H1 (cell line): ENCODE data around the gene IRF9. TPM values are rescaled to one million over a fixed set of nuclear protein-coding genes. Genes with fewer than 3 reads are reported as not detected.

ENCODE experiments used
- CTCF ChIA-PET: fragments of 300-600 bp; sonication (Branson Sonifier 250); formaldehyde crosslinking; loops from one replicate; lab custom pipeline; 2021; ENCODE audit not compliant: partially characterized antibody; lab: Charles Lee
- POLR2A ChIA-PET: fragments of 300-600 bp; sonication (Branson Sonifier 250); formaldehyde crosslinking; loops from one replicate; lab custom pipeline; 2021; ENCODE audit warnings: inconsistent platforms; ENCODE audit not compliant: partially characterized antibody; lab: Charles Lee
- DNase-seq, 2 experiments: peaks; one replicate each; pipeline versions ENCODE4 v3.0.0 to v3.0.0-alpha.2; 2010 to 2022; ENCODE audit warnings: low spot score in 2 of 2, low read depth in 1 of 2, mixed read lengths in 1 of 2
- FAIRE-seq: peaks from 2 replicates; lab custom pipeline; 2011; peaks lifted over from hg19 to GRCh38; lab: Jason Lieb, UNC
- H2AFZ ChIP-seq: 2 replicates; pipeline ENCODE4 v1.8.1; 2012; ENCODE audit warnings: low read length, inconsistent platforms
- H2AK5ac ChIP-seq: 2 replicates; pipeline ENCODE4 v1.6.1; 2013; ENCODE audit warnings: low read depth, low read length
- H2BK120ac ChIP-seq: replicated peaks from 2 replicates; pipeline ENCODE3; 2013; ENCODE audit warnings: low read depth, low read length, inconsistent platforms
- H2BK12ac ChIP-seq: 2 replicates; pipeline ENCODE4 v1.6.1; 2013; ENCODE audit warnings: low read depth, low read length
- H2BK15ac ChIP-seq: 2 replicates; pipeline ENCODE4 v1.6.1; 2013; ENCODE audit warnings: low read length
- H2BK20ac ChIP-seq: 2 replicates; pipeline ENCODE4 v1.6.1; 2013; ENCODE audit warnings: low read length
- H2BK5ac ChIP-seq: 2 replicates; pipeline ENCODE4 v1.6.1; 2013; ENCODE audit warnings: low read depth, low read length
- H3K14ac ChIP-seq: 2 replicates; pipeline ENCODE4 v1.6.1; 2013; ENCODE audit warnings: inconsistent platforms; ENCODE audit not compliant: insufficient read length
- H3K18ac ChIP-seq: 2 replicates; pipeline ENCODE4 v1.6.1; 2013; ENCODE audit warnings: low read length; ENCODE audit errors: extremely low read depth
- H3K23ac ChIP-seq: 2 replicates; pipeline ENCODE4 v1.6.1; 2013; ENCODE audit warnings: inconsistent platforms; ENCODE audit not compliant: insufficient read length
- H3K23me2 ChIP-seq: 2 replicates; pipeline ENCODE4 v1.6.1; 2013; ENCODE audit warnings: low read depth, low read length
- H3K27ac ChIP-seq: 2 replicates; pipeline ENCODE4 v1.6.1; 2011; ENCODE audit warnings: low read depth, low read length, inconsistent platforms
- H3K27me3 ChIP-seq, 4 experiments: replicated peaks in 1 of 4; 1 replicate in 1 of 4; 2 replicates in 3 of 4; pipeline versions ENCODE4 v1.6.1 to v1.8.1; 2011 to 2013; ENCODE audit warnings: low read length in 3 of 4, mild to moderate bottlenecking in 3 of 4, inconsistent platforms in 2 of 4, mixed read lengths in 2 of 4, moderate library complexity in 1 of 4; ENCODE audit not compliant: control insufficient read depth in 3 of 4, insufficient read depth in 3 of 4; ENCODE audit errors: extremely low read depth in 1 of 4
- H3K36me3 ChIP-seq, 4 experiments: 2 replicates each; pipeline versions ENCODE4 v1.6.1 to v1.8.1; 2011 to 2013; ENCODE audit warnings: mild to moderate bottlenecking in 4 of 4, low read length in 3 of 4, moderate library complexity in 2 of 4, control low read depth in 1 of 4, inconsistent platforms in 1 of 4; ENCODE audit not compliant: insufficient read depth in 4 of 4, control insufficient read depth in 2 of 4
- H3K4ac ChIP-seq: replicated peaks from 2 replicates; pipeline ENCODE3; 2013; ENCODE audit warnings: low read length, low read depth, mixed read lengths, inconsistent platforms; ENCODE audit not compliant: insufficient read length
- H3K4me1 ChIP-seq, 4 experiments: replicated peaks in 1 of 4; 1 replicate in 1 of 4; 2 replicates in 3 of 4; pipeline versions ENCODE4 v1.6.1 to v1.8.1; 2011 to 2013; ENCODE audit warnings: low read length in 3 of 4, inconsistent platforms in 2 of 4, mixed read lengths in 1 of 4; ENCODE audit not compliant: insufficient read depth in 4 of 4, control insufficient read depth in 3 of 4
- H3K4me2 ChIP-seq, 2 experiments: 2 replicates each; pipeline versions ENCODE4 v1.6.1 to v1.8.1; 2011 to 2013; ENCODE audit warnings: low read depth in 2 of 2, low read length in 2 of 2, control low read depth in 1 of 2, inconsistent platforms in 1 of 2, mild to moderate bottlenecking in 1 of 2; ENCODE audit not compliant: insufficient read depth in 1 of 2
- H3K4me3 ChIP-seq, 4 experiments: fragments of 200-600, 300-600 bp in 1 of 4; sonication (generic), shearing (Covaris generic), sonication (Bioruptor Twin) in 1 of 4; 2 replicates each; pipeline versions ENCODE4 v1.5.1 to v1.8.1; 2011 to 2016; ENCODE audit warnings: low read length in 4 of 4, low read depth in 3 of 4, control low read depth in 2 of 4, inconsistent platforms in 2 of 4, mild to moderate bottlenecking in 2 of 4, mixed read lengths in 1 of 4, moderate library complexity in 1 of 4; ENCODE audit not compliant: insufficient read depth in 2 of 4; ENCODE audit errors: extremely low read depth in 1 of 4
- H3K56ac ChIP-seq: replicated peaks from 2 replicates; pipeline ENCODE3; 2013; ENCODE audit warnings: low read depth, mild to moderate bottlenecking, mixed read lengths, low read length, inconsistent platforms; ENCODE audit not compliant: insufficient read length
- H3K79me1 ChIP-seq: 2 replicates; pipeline ENCODE4 v1.6.1; 2013; ENCODE audit warnings: low read depth, low read length, control low read depth
- H3K79me2 ChIP-seq, 2 experiments: 2 replicates each; pipeline versions ENCODE4 v1.6.1 to v1.8.1; 2012 to 2013; ENCODE audit warnings: low read length in 2 of 2, mild to moderate bottlenecking in 2 of 2, inconsistent platforms in 1 of 2; ENCODE audit not compliant: insufficient read depth in 2 of 2, control insufficient read depth in 1 of 2
- H3K9ac ChIP-seq, 4 experiments: replicated peaks in 1 of 4; 1 replicate in 1 of 4; 2 replicates in 3 of 4; pipeline versions ENCODE4 v1.6.1 to v1.8.1; 2011 to 2013; ENCODE audit warnings: low read depth in 3 of 4, low read length in 3 of 4, control low read depth in 2 of 4, mild to moderate bottlenecking in 2 of 4, moderate library complexity in 2 of 4, inconsistent platforms in 1 of 4; ENCODE audit errors: extremely low read depth in 1 of 4
- H3K9me3 ChIP-seq, 2 experiments: 2 replicates each; pipeline versions ENCODE4 v1.6.1 to v1.8.1; 2012 to 2013; ENCODE audit warnings: mild to moderate bottlenecking in 2 of 2, moderate library complexity in 2 of 2, control low read depth in 1 of 2, inconsistent platforms in 1 of 2, low read depth in 1 of 2, low read length in 1 of 2, mixed read lengths in 1 of 2; ENCODE audit not compliant: insufficient read depth in 2 of 2
- H4K20me1 ChIP-seq, 2 experiments: replicated peaks in 1 of 2; 2 replicates each; pipeline versions ENCODE3 to v1.8.1; 2011 to 2013; ENCODE audit warnings: inconsistent platforms in 2 of 2, low read length in 2 of 2, mild to moderate bottlenecking in 1 of 2; ENCODE audit not compliant: insufficient read depth in 2 of 2, control insufficient read depth in 1 of 2
- H4K5ac ChIP-seq: 2 replicates; pipeline ENCODE4 v1.6.1; 2013; ENCODE audit warnings: low read length, low read depth, mixed read lengths, inconsistent platforms; ENCODE audit not compliant: insufficient read length
- H4K8ac ChIP-seq: 2 replicates; pipeline ENCODE4 v1.8.0; 2013; ENCODE audit warnings: mild to moderate bottlenecking, moderate library complexity, low read length, inconsistent platforms; ENCODE audit not compliant: insufficient read depth; ENCODE audit errors: extremely low read depth
- H4K91ac ChIP-seq: replicated peaks from 2 replicates; pipeline ENCODE3; 2013; ENCODE audit warnings: low read length, mixed read lengths, inconsistent platforms; ENCODE audit not compliant: insufficient read length
- CBX8 ChIP-seq: fragments of 300-800, 300-1000 bp; sonication (generic); IDR thresholded peaks from 2 replicates; pipeline ENCODE4 v1.7.1; 2016; ENCODE audit warnings: low read depth, low read length, borderline replicate concordance
- CREB1 ChIP-seq: IDR thresholded peaks from 2 replicates; pipeline ENCODE4 v1.6.1; 2012; ENCODE audit warnings: inconsistent platforms
- EP300 ChIP-seq, 2 experiments: IDR thresholded peaks; 1 replicate in 1 of 2; 2 replicates in 1 of 2; pipeline ENCODE4 v1.6.1; 2011 to 2012; ENCODE audit warnings: low read depth in 2 of 2, low read length in 2 of 2, mild to moderate bottlenecking in 2 of 2, borderline replicate concordance in 1 of 2, inconsistent platforms in 1 of 2, moderate library complexity in 1 of 2
- KDM5A ChIP-seq: fragments of 200-600 bp; IDR thresholded peaks from 2 replicates; pipeline ENCODE4 v1.7.1; 2012; ENCODE audit warnings: mild to moderate bottlenecking, low read length, inconsistent platforms, mixed read lengths
- RFX5 ChIP-seq: IDR thresholded peaks from 2 replicates; pipeline ENCODE4 v1.6.1; 2011; ENCODE audit warnings: low read depth, low read length, improper control_type of control experiment, borderline replicate concordance
- RXRA ChIP-seq: IDR thresholded peaks from 2 replicates; pipeline ENCODE4 v1.6.1; 2011; ENCODE audit warnings: low read depth, mild to moderate bottlenecking, low read length, moderate library complexity; ENCODE audit not compliant: insufficient read depth
- SRF ChIP-seq: IDR thresholded peaks from 2 replicates; pipeline ENCODE4 v1.6.1; 2011; ENCODE audit warnings: mild to moderate bottlenecking, low read depth, low read length, moderate library complexity
- SUZ12 ChIP-seq: fragments of 200-600 bp; sonication (generic); IDR thresholded peaks from 2 replicates; pipeline ENCODE4 v1.6.1; 2012; ENCODE audit warnings: mild to moderate bottlenecking, inconsistent platforms, low read length, moderate library complexity, mixed read lengths
- TAF7 ChIP-seq: optimal IDR thresholded peaks from 2 replicates; pipeline ENCODE3; 2011; ENCODE audit warnings: low read depth, mild to moderate bottlenecking, inconsistent platforms, low read length, moderate library complexity, borderline replicate concordance
- WGBS, 2 experiments: shearing (Covaris generic) in 1 of 2; methylation state at CpG; one replicate each; pipeline versions ENCODE4 v1.1.6 to v1.1.7; 2013 to 2015; ENCODE audit warnings: low lambda C conversion rate in 2 of 2, mixed read lengths in 2 of 2, inconsistent platforms in 1 of 2, low coverage in 1 of 2, missing lambda C conversion rate in 1 of 2; ENCODE audit not compliant: insufficient replicate concordance in 2 of 2, insufficient coverage in 1 of 2, insufficient read length in 1 of 2; ENCODE audit errors: extremely low coverage in 1 of 2, missing lambda C conversion rate in 1 of 2; 5-methylcytosine and 5-hydroxymethylcytosine counted together
- polyA plus RNA-seq, 7 experiments: library from polyadenylated mRNA; depleted of rRNA in 3 of 7; stranded (reverse) in 5 of 7; unstranded in 2 of 7; fragments of >200 nt in 5 of 7; fragments of 200-250 nt in 2 of 7; gene quantifications; 1 replicate in 5 of 7; 2 replicates in 1 of 7; 4 replicates in 1 of 7; pipeline versions ENCODE4 v1.2.1 to v1.2.3, GENCODE V29; 2011 to 2013; ENCODE audit warnings: missing spikeins in 2 of 7, mixed read lengths in 2 of 7
- total RNA-seq: library from RNA; stranded (reverse); fragmentation: NEBNext Ultra II Directional; extraction: Animal tissue kit (Norgen Biotek cat#: 25700); gene quantifications from 2 replicates; pipeline ENCODE4 v1.2.1, GENCODE V29; 2021
- TF ChIP-seq, protein P1 (sequence below): IDR thresholded peaks from 2 replicates; pipeline ENCODE4 v1.6.1; 2012; ENCODE audit warnings: low read length, inconsistent platforms
- TF ChIP-seq, protein P2 (sequence below): IDR thresholded peaks from 2 replicates; pipeline ENCODE4 v1.6.1; 2012; ENCODE audit warnings: inconsistent platforms

The IRF9 gene
- total and polyA plus RNA-seq, 2 of the 8 experiments (the other 6 are each of a cell fraction or from before 2014, with no cell fraction given) = 11.4 to 13.2 TPM

DNA sequence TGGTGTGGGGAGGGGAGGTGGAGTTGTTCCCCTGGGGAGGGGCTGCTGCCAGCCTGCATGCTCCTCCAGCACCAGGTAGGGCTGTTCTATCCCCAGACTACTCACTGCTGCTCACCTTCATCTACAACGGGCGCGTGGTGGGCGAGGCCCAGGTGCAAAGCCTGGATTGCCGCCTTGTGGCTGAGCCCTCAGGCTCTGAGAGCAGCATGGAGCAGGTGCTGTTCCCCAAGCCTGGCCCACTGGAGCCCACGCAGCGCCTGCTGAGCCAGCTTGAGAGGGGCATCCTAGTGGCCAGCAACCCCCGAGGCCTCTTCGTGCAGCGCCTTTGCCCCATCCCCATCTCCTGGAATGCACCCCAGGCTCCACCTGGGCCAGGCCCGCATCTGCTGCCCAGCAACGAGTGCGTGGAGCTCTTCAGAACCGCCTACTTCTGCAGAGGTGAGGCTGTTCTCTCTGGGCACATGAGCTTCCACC lies 3.5 kb downstream of the IRF9 start:
- DNase-seq = no peak
- 93% methylated on average over 14 of the region's 14 CpGs; no CpG with 5 or more reads in 1 of the 2 experiments for WGBS, 2 experiments
- 0 out of 2 replicates have a peak, but pooled peaks cover 2% of the 10 kb centered on the region for H3K23me2 ChIP-seq
- no peak overlapping the region for H2AK5ac ChIP-seq
- H3K79me1 ChIP-seq = no peaks in the 10 kb centered on the region
- FAIRE-seq = no peak
- H4K91ac ChIP-seq = no peak overlapping the region
- H3K9ac ChIP-seq = no peak overlapping the region
- no peak overlapping the region for H3K4me3 ChIP-seq
- no peak overlapping the region for H2BK12ac ChIP-seq
- H2BK20ac ChIP-seq = no peak overlapping the region
- peaks cover 0 to 10% (median 2%) of the 10 kb centered on the region in 4 experiments; a peak in 3 of 7 replicates for H3K4me1 ChIP-seq
- H2BK15ac ChIP-seq = no peak overlapping the region
- H2BK120ac ChIP-seq = no peak overlapping the region
- no peaks in the 10 kb centered on the region for H3K27me3 ChIP-seq
- CTCF ChIA-PET = interaction anchor here (1.2 kb wide), 1 partner anchor 133 kb away, joined by 3 read pairs; no protein-coding TSS in a partner anchor
- no peak overlapping the region for H3K4ac ChIP-seq
- H3K14ac ChIP-seq = no peak overlapping the region
- H3K79me2 ChIP-seq = no peaks in the 10 kb centered on the region
- H3K36me3 ChIP-seq = peaks cover 0 to 26% (median 11%) of the 10 kb centered on the region in 4 experiments; a peak in 7 of 8 replicates
- H2BK5ac ChIP-seq = no peak overlapping the region
- H3K9me3 ChIP-seq = no peaks in the 10 kb centered on the region
- no peak overlapping the region for H4K5ac ChIP-seq
- H3K4me2 ChIP-seq = no peak overlapping the region
- no peak overlapping the region for H3K56ac ChIP-seq
- peaks cover 0 to 16% of the 10 kb centered on the region in 2 experiments for H4K20me1 ChIP-seq
- H3K23ac ChIP-seq = no peak overlapping the region
- H4K8ac ChIP-seq = no peak overlapping the region
- H2AFZ ChIP-seq = no peak overlapping the region
- no peak overlapping the region for H3K18ac ChIP-seq
- no peak overlapping the region for H3K27ac ChIP-seq
- POLR2A ChIA-PET = interaction anchor here (0.8 to 7.6 kb wide), 8 partner anchors 9 to 59 kb away, joined by 3 to 93 read pairs (median 4); partner anchors contain the start of genes PSME2, RNF31 and TM9SF1
- TF ChIP-seq, protein P1, sequence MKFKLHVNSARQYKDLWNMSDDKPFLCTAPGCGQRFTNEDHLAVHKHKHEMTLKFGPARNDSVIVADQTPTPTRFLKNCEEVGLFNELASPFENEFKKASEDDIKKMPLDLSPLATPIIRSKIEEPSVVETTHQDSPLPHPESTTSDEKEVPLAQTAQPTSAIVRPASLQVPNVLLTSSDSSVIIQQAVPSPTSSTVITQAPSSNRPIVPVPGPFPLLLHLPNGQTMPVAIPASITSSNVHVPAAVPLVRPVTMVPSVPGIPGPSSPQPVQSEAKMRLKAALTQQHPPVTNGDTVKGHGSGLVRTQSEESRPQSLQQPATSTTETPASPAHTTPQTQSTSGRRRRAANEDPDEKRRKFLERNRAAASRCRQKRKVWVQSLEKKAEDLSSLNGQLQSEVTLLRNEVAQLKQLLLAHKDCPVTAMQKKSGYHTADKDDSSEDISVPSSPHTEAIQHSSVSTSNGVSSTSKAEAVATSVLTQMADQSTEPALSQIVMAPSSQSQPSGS = no peak
- TF ChIP-seq RFX5 (no peak), CREB1 (no peak), RXRA (no peak), EP300 (IDR thresholded peaks at IDR 0.05; ENCODE audit: borderline replicate concordance in 1 of 2, low read depth in 2 of 2, low read length in 2 of 2) (no peak), SRF (no peak), TAF7 (no peak), KDM5A (no peak), CBX8 (no peak), SUZ12 (no peak)
- TF ChIP-seq, protein P2, sequence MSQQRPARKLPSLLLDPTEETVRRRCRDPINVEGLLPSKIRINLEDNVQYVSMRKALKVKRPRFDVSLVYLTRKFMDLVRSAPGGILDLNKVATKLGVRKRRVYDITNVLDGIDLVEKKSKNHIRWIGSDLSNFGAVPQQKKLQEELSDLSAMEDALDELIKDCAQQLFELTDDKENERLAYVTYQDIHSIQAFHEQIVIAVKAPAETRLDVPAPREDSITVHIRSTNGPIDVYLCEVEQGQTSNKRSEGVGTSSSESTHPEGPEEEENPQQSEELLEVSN = no peak
